Panc1 (cell line): ENCODE measurements around the gene ERF. TPM values are rescaled to one million over a fixed set of nuclear protein-coding genes. Genes with fewer than 3 reads are reported as not detected.

Experiments
- ATAC-seq: fragments of 200-7000 bp; cut with Tn5 transposase; 2 replicates; pipeline ENCODE4 v1.9.1; 2020; ENCODE audit warnings: mild to moderate bottlenecking, moderate library complexity
- BruUV-seq: library from RNA; stranded (reverse); fragments of 400-500 nt; replicated peaks from 2 replicates; lab custom pipeline; 2021; lab: Mats Ljungman, UMichigan
- CTCF ChIA-PET: fragments of 300-600 bp; sonication (Branson Sonifier 250); formaldehyde crosslinking; loops from one replicate; lab custom pipeline; 2022; ENCODE audit warnings: antibody characterized with exemption; lab: Charles Lee
- POLR2A ChIA-PET: fragments of 300-600 bp; sonication (Branson Sonifier 250); formaldehyde crosslinking; loops from one replicate; lab custom pipeline; 2022; ENCODE audit warnings: antibody characterized with exemption; lab: Charles Lee
- DNase-seq: peaks from one replicate; pipeline ENCODE4 v3.0.0-alpha.2; 2010; ENCODE audit warnings: low read depth, low spot score
- H3K27ac ChIP-seq: 2 replicates; pipeline ENCODE4 v1.5.1; 2011; ENCODE audit warnings: mild to moderate bottlenecking, low read length, inconsistent platforms
- H3K27me3 ChIP-seq: fragments of 200-500 bp; sonication (Bioruptor generic); 2 replicates; pipeline ENCODE4 v1.6.0; 2014; ENCODE audit warnings: low read length, inconsistent platforms; ENCODE audit not compliant: control insufficient read depth, insufficient read depth
- H3K36me3 ChIP-seq: fragments of 200-500 bp; sonication (Bioruptor generic); 2 replicates; pipeline ENCODE4 v1.5.1; 2014; ENCODE audit warnings: inconsistent platforms, mild to moderate bottlenecking, low read length, moderate library complexity; ENCODE audit not compliant: control insufficient read depth, insufficient read depth
- H3K4me1 ChIP-seq: 2 replicates; pipeline ENCODE4 v1.5.1; 2011; ENCODE audit warnings: inconsistent platforms, mild to moderate bottlenecking, low read length, moderate library complexity; ENCODE audit not compliant: control insufficient read depth, insufficient read depth
- H3K4me3 ChIP-seq, 2 experiments: 2 replicates each; pipeline ENCODE4 v1.5.1; 2011 to 2012; ENCODE audit warnings: low read depth in 2 of 2, low read length in 2 of 2, mild to moderate bottlenecking in 2 of 2, inconsistent platforms in 1 of 2, moderate library complexity in 1 of 2
- H3K9me3 ChIP-seq: fragments of 200-500 bp; sonication (Bioruptor generic); 2 replicates; pipeline ENCODE4 v1.5.1; 2014; ENCODE audit warnings: low read depth, mild to moderate bottlenecking, inconsistent platforms, low read length, moderate library complexity; ENCODE audit not compliant: control insufficient read depth, insufficient read depth
- POLR2AphosphoS5 ChIP-seq: IDR thresholded peaks from 2 replicates; pipeline ENCODE4 v1.6.1; 2012; ENCODE audit warnings: mild to moderate bottlenecking, low read depth, low read length, moderate library complexity
- SIN3A ChIP-seq: IDR thresholded peaks from 2 replicates; pipeline ENCODE4 v1.6.1; 2012; ENCODE audit warnings: low read depth, mild to moderate bottlenecking, low read length, moderate library complexity, borderline replicate concordance; ENCODE audit not compliant: insufficient read depth
- TCF7L2 ChIP-seq: IDR thresholded peaks from 2 replicates; pipeline ENCODE4 v1.6.1; 2011; ENCODE audit warnings: mild to moderate bottlenecking, low read depth, low read length, inconsistent platforms
- in situ Hi-C: cut with HindIII; loops from 2 replicates; pipeline ENCODE4 v1.10.0; 2016; ENCODE audit warnings: low sequenced_read_pairs, low pct_unique_long_range_greater_than_20kb
- intact Hi-C: fragments of 100-400 bp; cut with micrococcal nuclease; formaldehyde crosslinking; loops from one replicate; pipeline ENCODE4 v1.10.0; 2022; ENCODE audit not compliant: unreplicated experiment
- total RNA-seq: library from RNA; stranded (reverse); gene quantifications from one replicate; pipeline ENCODE4 v1.2.1, GENCODE V29; 2021; ENCODE audit not compliant: unreplicated experiment
- TF ChIP-seq, protein P1 (sequence below), 2 experiments: IDR thresholded peaks; 2 replicates each; pipeline ENCODE4 v1.6.1; 2011 to 2012; ENCODE audit warnings: low read depth in 2 of 2, control low read depth in 1 of 2, low read length in 1 of 2, mild to moderate bottlenecking in 1 of 2, moderate library complexity in 1 of 2; ENCODE audit not compliant: insufficient read depth in 1 of 2
- TF ChIP-seq, protein P2 (sequence below): fragments of 450-650 bp; IDR thresholded peaks from 2 replicates; pipeline ENCODE4 v1.5.1; 2017; ENCODE audit warnings: mild to moderate bottlenecking

The ERF gene
- total RNA-seq, 1 experiment from 2014 or later, result 85.7 TPM

DNA sequence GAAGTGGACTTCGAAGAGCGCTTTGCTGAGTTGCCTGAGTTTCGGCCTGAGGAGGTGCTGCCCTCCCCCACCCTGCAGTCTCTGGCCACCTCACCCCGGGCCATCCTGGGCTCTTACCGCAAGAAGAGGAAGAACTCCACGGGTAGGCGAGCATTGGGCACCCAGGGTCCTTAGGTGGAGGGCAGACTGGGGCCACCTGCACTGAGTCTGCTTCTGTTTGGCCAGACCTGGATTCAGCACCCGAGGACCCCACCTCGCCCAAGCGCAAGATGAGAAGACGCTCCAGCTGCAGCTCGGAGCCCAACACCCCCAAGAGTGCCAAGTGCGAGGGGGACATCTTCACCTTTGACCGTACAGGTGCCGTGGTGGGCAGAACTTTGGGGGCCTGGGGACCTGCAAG is 39.0 kb upstream of the ERF start:
- ChIA-PET POLR2A (no interaction called here), CTCF (no interaction called here)
- intact Hi-C loops, result no loop called here
- in situ Hi-C loops, result no loop called here
- Histone ChIP-seq H3K27me3 (no peaks in the 10 kb centered on the region), H3K36me3 (no peaks in the 10 kb centered on the region), H3K27ac (no peak overlapping the region), H3K4me3 (no peak overlapping the region), H3K9me3 (no peaks in the 10 kb centered on the region), H3K4me1 (no peaks in the 10 kb centered on the region)
- TF ChIP-seq, protein P1, sequence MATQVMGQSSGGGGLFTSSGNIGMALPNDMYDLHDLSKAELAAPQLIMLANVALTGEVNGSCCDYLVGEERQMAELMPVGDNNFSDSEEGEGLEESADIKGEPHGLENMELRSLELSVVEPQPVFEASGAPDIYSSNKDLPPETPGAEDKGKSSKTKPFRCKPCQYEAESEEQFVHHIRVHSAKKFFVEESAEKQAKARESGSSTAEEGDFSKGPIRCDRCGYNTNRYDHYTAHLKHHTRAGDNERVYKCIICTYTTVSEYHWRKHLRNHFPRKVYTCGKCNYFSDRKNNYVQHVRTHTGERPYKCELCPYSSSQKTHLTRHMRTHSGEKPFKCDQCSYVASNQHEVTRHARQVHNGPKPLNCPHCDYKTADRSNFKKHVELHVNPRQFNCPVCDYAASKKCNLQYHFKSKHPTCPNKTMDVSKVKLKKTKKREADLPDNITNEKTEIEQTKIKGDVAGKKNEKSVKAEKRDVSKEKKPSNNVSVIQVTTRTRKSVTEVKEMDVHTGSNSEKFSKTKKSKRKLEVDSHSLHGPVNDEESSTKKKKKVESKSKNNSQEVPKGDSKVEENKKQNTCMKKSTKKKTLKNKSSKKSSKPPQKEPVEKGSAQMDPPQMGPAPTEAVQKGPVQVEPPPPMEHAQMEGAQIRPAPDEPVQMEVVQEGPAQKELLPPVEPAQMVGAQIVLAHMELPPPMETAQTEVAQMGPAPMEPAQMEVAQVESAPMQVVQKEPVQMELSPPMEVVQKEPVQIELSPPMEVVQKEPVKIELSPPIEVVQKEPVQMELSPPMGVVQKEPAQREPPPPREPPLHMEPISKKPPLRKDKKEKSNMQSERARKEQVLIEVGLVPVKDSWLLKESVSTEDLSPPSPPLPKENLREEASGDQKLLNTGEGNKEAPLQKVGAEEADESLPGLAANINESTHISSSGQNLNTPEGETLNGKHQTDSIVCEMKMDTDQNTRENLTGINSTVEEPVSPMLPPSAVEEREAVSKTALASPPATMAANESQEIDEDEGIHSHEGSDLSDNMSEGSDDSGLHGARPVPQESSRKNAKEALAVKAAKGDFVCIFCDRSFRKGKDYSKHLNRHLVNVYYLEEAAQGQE (IDR thresholded peaks at IDR 0.05; ENCODE audit: insufficient read depth in 1 of 2, low read depth in 2 of 2, low read length in 1 of 2), result no peak
- no peak for TF ChIP-seq TCF7L2
- TF ChIP-seq POLR2AphosphoS5, result no peak
- TF ChIP-seq, protein P2, sequence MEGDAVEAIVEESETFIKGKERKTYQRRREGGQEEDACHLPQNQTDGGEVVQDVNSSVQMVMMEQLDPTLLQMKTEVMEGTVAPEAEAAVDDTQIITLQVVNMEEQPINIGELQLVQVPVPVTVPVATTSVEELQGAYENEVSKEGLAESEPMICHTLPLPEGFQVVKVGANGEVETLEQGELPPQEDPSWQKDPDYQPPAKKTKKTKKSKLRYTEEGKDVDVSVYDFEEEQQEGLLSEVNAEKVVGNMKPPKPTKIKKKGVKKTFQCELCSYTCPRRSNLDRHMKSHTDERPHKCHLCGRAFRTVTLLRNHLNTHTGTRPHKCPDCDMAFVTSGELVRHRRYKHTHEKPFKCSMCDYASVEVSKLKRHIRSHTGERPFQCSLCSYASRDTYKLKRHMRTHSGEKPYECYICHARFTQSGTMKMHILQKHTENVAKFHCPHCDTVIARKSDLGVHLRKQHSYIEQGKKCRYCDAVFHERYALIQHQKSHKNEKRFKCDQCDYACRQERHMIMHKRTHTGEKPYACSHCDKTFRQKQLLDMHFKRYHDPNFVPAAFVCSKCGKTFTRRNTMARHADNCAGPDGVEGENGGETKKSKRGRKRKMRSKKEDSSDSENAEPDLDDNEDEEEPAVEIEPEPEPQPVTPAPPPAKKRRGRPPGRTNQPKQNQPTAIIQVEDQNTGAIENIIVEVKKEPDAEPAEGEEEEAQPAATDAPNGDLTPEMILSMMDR, result no peak
- no peak for TF ChIP-seq SIN3A
- ATAC-seq, result no peak
- no peak for DNase-seq
- TSS peak; percentile 44 for BruUV-seq

DNA sequence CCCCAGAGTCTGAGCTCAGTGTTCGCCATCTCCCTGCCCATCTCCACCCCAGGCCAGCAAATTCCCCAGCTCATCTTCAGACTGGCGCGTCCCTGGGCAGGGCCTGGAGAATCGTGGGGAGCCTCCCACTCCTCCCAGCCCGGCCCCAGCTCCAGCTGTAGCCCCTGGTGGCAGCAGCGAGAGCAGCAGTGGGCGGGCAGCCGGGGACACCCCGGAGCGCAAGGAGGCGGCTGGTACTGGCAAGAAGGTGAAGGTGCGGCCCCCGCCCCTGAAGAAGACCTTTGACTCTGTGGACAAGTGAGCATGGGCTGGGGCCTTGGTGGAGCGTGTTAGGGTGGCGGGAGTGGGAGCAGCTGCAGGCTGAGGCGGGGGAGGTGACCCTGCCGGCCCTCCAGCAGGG is 38.6 kb upstream of the ERF start:
- no TSS peak for BruUV-seq
- H3K27me3 ChIP-seq, result no peaks in the 10 kb centered on the region
- no peak for TF ChIP-seq POLR2AphosphoS5
- TF ChIP-seq, protein P2, result peak; percentile 26
- ChIA-PET POLR2A (no interaction called here), CTCF (no interaction called here)
- H3K9me3 ChIP-seq, result no peaks in the 10 kb centered on the region
- ATAC-seq (no peak), DNase-seq (no peak)
- no peak overlapping the region for H3K27ac ChIP-seq
- no peak overlapping the region for H3K4me3 ChIP-seq
- H3K4me1 ChIP-seq, result no peaks in the 10 kb centered on the region
- no peaks in the 10 kb centered on the region for H3K36me3 ChIP-seq
- in situ Hi-C loops, result no loop called here
- intact Hi-C loops, result no loop called here
